Activated T-helper 17 cell treated with anti-CD3 and anti-CD28 coated beads, Interleukin-2, amount 50 U/mL, for 72 hours (primary cell): ENCODE results near the gene PI4K2A. TPM values are rescaled to one million over a fixed set of nuclear protein-coding genes. Genes with fewer than 3 reads are reported as not detected.
A peak's percentile ranks its signal among the peaks of the same experiment; 100 is the strongest.

Source experiments
- ATAC-seq: fragments of 150-1000 bp; cut with Tn5 transposase; replicated peaks from 2 replicates; pipeline ENCODE4 v1.10.0; 2021; ENCODE audit warnings: mild to moderate bottlenecking, moderate library complexity
- H3K27ac Mint-ChIP-seq: one replicate; pipeline ENCODE4 v1.8.0; 2022; ENCODE audit warnings: mixed read lengths
- H3K27me3 Mint-ChIP-seq: one replicate; pipeline ENCODE4 v1.8.0; 2022; ENCODE audit warnings: mixed read lengths
- H3K36me3 Mint-ChIP-seq: one replicate; pipeline ENCODE4 v1.8.0; 2022; ENCODE audit warnings: low read depth, mild to moderate bottlenecking, mixed read lengths
- H3K4me1 Mint-ChIP-seq: one replicate; pipeline ENCODE4 v1.8.0; 2022; ENCODE audit warnings: mixed read lengths
- H3K4me3 Mint-ChIP-seq: one replicate; pipeline ENCODE4 v1.8.0; 2022; ENCODE audit warnings: mild to moderate bottlenecking, mixed read lengths
- H3K9me3 Mint-ChIP-seq: one replicate; pipeline ENCODE4 v1.8.0; 2022; ENCODE audit warnings: mixed read lengths
- total RNA-seq, 2 donors: library from RNA; stranded (reverse); gene quantifications; one replicate each; pipeline ENCODE4 v1.2.3, GENCODE V29; 2022

The PI4K2A gene
- total RNA-seq: 10 to 100 TPM in 1 of 2 donors, 1 to 10 TPM in 1; 6.6 to 12.4 TPM

GRCh38 chr10:97640174-97640867 lies at the start of gene PI4K2A:
Gene PI4K2A (plus strand): TSS chr10:97640671. CDS start chr10:97640743, 72 bp downstream.
- peak within 1 kb of the TSS; percentile 93 for H3K4me3 Mint-ChIP-seq
- no peaks in the 10 kb centered on the region for H3K9me3 Mint-ChIP-seq
- no peaks in the 10 kb centered on the region for H3K27me3 Mint-ChIP-seq
- peaks cover 13% of the 10 kb centered on the region for H3K4me1 Mint-ChIP-seq
- peaks cover 14% of the 10 kb centered on the region for H3K36me3 Mint-ChIP-seq
- H3K27ac Mint-ChIP-seq: peak within 1 kb of the TSS; percentile 91
- peak; percentile 99 for ATAC-seq

DNA sequence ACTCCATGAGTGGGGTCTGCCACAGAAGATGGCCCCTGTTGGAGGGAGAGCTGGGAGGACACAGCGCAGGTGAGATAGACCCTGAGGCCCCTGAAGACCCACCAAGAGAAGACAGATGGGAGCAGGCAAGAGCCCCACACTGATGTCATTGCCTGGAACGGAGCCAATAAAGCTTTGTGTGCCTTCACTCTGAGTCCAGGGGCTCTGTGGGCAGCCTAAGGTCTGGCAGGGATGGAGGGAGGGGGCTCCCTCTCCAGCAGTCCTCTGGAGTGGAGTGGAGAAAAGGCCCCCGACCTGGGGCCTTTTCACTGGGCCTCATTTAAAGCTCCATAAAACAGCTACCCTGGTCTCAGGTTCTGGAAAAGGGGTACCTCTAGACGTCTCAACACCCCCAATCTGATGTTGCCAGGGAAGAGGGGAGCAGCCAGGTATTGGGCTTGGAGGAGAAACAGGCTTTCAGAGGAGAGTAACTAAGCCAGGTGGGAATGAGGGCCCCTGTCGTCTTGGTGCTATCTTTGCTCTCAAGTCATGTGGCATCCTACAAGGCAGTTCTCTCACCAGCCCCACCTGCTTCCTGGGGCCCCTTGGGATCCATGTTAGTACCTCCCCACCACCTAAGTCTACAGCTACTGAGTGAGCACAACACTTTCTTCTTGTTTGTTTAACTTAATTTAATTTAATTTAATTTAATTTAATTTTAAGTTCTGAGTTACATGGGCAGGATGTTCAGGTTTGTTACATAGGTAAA lies 49.5 kb upstream of the PI4K2A start:
- Mint-ChIP-seq H3K27me3 (no peaks in the 10 kb centered on the region), H3K27ac (no peak overlapping the region), H3K9me3 (no peaks in the 10 kb centered on the region), H3K36me3 (no peaks in the 10 kb centered on the region), H3K4me3 (no peak overlapping the region), H3K4me1 (no peaks in the 10 kb centered on the region)
- no peak for ATAC-seq

DNA sequence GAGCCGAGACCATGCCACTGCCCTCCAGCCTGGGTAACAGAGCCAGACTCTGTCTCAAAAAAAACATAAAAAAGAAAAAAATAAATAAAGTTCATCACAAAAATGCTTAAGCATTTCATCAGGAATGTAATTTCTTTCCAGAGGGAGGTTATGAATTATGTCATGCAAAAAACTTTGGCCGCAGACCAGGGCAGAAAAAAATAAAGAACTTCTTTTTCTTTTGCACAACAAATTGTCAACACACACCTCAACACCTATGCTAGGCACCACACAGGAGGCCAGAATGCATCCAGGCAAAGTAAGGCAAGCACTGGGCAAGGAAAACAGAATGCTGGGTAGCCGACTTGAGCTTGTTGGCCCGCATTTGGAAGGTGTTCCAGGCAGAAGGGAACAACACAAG lies 47.0 kb upstream of the PI4K2A start:
- no peaks in the 10 kb centered on the region for H3K9me3 Mint-ChIP-seq
- no peak overlapping the region for H3K4me3 Mint-ChIP-seq
- H3K36me3 Mint-ChIP-seq: no peaks in the 10 kb centered on the region
- no peak overlapping the region for H3K27ac Mint-ChIP-seq
- no peak for ATAC-seq
- H3K4me1 Mint-ChIP-seq: no peaks in the 10 kb centered on the region
- no peaks in the 10 kb centered on the region for H3K27me3 Mint-ChIP-seq

DNA sequence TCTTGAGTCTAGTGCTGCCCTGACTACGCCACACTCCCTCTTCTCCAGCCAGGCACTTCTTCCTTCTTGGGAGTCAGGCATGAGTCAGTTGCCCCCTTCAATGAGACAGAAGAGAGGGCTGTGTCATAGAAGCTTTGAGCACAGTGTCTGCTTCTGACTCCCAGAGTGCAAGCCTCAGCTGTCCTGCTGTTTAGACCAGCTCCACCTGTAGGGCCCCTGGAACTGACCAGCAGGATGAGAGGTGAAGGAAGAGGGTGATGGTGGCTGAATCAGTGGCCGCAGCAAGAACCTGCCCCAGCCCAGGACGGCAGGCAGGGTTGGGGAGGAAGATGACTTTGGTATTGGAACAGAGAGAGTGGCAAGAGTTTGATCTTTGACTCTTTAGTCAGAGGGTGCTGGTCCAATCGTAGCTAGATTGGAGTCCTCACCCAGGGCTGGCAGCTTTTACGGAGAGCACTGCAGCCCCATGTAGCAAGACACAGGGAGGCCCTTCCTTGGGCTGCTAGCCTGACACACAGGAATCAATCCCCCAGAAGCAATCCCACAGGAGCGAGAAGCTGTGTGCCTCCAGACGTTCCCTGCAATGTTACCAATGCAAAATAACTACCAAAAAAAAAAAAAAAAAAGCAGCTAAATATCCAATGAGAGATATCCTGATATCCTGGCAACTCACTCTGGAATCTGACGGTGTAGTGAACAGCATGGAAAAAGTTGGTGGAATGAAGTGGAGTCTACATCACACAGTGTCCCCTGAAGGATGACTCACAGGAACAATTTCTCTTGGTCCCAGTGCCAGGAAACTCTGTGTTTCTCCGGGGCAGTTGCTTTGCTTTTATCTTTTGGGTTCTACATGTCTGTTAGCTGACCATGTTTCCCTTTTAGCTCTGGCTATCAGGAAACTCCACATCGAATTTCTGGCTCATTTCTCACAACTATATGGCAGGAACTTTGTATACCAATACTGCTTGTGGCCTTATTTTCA lies 44.1 kb upstream of the PI4K2A start:
- H3K36me3 Mint-ChIP-seq: no peaks in the 10 kb centered on the region
- H3K9me3 Mint-ChIP-seq: no peaks in the 10 kb centered on the region
- no peak overlapping the region for H3K27ac Mint-ChIP-seq
- no peak overlapping the region for H3K4me3 Mint-ChIP-seq
- ATAC-seq: no peak
- H3K27me3 Mint-ChIP-seq: no peaks in the 10 kb centered on the region
- H3K4me1 Mint-ChIP-seq: no peaks in the 10 kb centered on the region

DNA sequence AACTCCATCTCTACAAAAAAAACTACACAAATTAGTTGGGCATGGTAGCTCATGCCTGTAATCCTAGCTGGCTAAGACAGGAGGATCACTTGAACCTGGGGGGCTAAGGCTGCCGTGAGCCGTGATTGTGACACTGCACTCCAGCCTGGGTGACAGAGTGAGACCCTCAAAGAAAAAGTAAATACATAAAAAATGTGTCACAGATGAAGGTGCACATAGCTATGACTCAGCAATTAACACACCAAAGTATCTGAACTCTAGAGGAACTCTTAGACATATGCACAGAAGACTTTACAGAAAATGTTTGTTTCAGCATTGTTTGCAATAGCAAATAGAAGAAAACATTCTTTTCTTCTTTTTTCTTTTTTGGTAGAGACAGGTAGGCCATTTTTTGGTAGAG lies 42.7 kb upstream of the PI4K2A start:
- H3K27ac Mint-ChIP-seq: no peak overlapping the region
- no peak for ATAC-seq
- H3K4me3 Mint-ChIP-seq: no peak overlapping the region

DNA sequence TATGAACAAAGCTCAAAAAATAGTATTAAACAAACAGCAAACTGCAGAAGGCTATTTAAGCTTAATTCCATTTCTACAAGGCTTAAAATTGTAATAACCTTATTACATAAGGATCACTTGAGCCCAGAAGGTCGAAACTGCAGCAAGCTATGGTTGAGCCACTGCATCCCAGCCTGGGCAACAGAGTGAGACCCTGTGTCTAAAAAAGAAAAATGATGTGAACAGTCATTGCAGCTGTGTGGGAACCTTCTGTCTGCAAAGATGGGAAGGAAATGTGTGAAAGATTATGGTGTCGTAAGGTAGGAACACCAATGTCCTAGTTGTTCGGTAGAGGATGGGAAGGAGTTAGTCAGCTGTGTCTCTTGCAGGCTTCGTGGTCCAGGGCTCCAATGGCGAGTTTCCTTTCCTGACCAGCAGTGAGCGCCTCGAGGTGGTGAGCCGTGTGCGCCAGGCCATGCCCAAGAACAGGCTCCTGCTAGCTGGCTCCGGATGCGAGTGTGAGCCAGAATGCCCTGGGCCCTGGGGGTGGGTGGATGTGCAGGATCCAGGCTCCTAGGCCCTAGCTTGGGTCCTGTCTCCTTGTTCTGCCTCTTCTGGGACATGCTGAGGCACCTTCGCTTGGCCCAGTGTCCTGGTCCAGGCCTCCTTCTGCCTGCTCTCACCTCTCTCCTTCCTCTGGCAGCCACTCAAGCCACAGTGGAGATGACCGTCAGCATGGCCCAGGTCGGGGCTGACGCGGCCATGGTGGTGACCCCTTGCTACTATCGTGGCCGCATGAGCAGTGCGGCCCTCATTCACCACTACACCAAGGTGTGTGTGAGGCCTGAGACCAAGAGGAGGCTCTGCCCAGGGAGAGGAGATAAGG lies 41.8 kb upstream of the PI4K2A start:
- Mint-ChIP-seq H3K4me1 (no peaks in the 10 kb centered on the region), H3K27ac (no peak overlapping the region), H3K27me3 (no peaks in the 10 kb centered on the region), H3K9me3 (no peaks in the 10 kb centered on the region), H3K36me3 (no peaks in the 10 kb centered on the region), H3K4me3 (no peak overlapping the region)
- no peak for ATAC-seq

More for the DNA sequence above, 42.7 kb upstream of the PI4K2A start:
- H3K36me3 Mint-ChIP-seq: no peaks in the 10 kb centered on the region
- no peaks in the 10 kb centered on the region for H3K27me3 Mint-ChIP-seq
- no peaks in the 10 kb centered on the region for H3K4me1 Mint-ChIP-seq
- H3K9me3 Mint-ChIP-seq: no peaks in the 10 kb centered on the region

GRCh38 chr10:97599272-97599619 lies 41.2 kb upstream of the PI4K2A start:
- no peaks in the 10 kb centered on the region for H3K36me3 Mint-ChIP-seq
- H3K4me1 Mint-ChIP-seq: no peaks in the 10 kb centered on the region
- no peak for ATAC-seq
- H3K27ac Mint-ChIP-seq: no peak overlapping the region
- no peaks in the 10 kb centered on the region for H3K9me3 Mint-ChIP-seq
- H3K4me3 Mint-ChIP-seq: no peak overlapping the region
- no peaks in the 10 kb centered on the region for H3K27me3 Mint-ChIP-seq

- no peaks in the 10 kb centered on the region for H3K9me3 Mint-ChIP-seq
- no peak overlapping the region for H3K27ac Mint-ChIP-seq
- H3K4me3 Mint-ChIP-seq: no peak overlapping the region
- no peaks in the 10 kb centered on the region for H3K36me3 Mint-ChIP-seq
- H3K4me1 Mint-ChIP-seq: no peaks in the 10 kb centered on the region
- ATAC-seq: no peak
- no peaks in the 10 kb centered on the region for H3K27me3 Mint-ChIP-seq
These were observed 39.9 kb upstream of the PI4K2A start for GRCh38 chr10:97600616-97601015.

GRCh38 chr10:97601268-97602215 lies 38.9 kb upstream of the PI4K2A start:
- no peaks in the 10 kb centered on the region for H3K9me3 Mint-ChIP-seq
- H3K27ac Mint-ChIP-seq: no peak overlapping the region
- H3K27me3 Mint-ChIP-seq: no peaks in the 10 kb centered on the region

GRCh38 chr10:97607095-97607636 lies 33.3 kb upstream of the PI4K2A start:
- no peaks in the 10 kb centered on the region for H3K9me3 Mint-ChIP-seq
- ATAC-seq: no peak
- H3K4me1 Mint-ChIP-seq: no peaks in the 10 kb centered on the region
- no peaks in the 10 kb centered on the region for H3K36me3 Mint-ChIP-seq
- no peaks in the 10 kb centered on the region for H3K27me3 Mint-ChIP-seq
- H3K27ac Mint-ChIP-seq: no peak overlapping the region
- no peak overlapping the region for H3K4me3 Mint-ChIP-seq

More at GRCh38 chr10:97601268-97602215, 38.9 kb upstream of the PI4K2A start:
- no peak for ATAC-seq
- Mint-ChIP-seq H3K4me1 (no peaks in the 10 kb centered on the region), H3K36me3 (no peaks in the 10 kb centered on the region), H3K4me3 (no peak overlapping the region)

DNA sequence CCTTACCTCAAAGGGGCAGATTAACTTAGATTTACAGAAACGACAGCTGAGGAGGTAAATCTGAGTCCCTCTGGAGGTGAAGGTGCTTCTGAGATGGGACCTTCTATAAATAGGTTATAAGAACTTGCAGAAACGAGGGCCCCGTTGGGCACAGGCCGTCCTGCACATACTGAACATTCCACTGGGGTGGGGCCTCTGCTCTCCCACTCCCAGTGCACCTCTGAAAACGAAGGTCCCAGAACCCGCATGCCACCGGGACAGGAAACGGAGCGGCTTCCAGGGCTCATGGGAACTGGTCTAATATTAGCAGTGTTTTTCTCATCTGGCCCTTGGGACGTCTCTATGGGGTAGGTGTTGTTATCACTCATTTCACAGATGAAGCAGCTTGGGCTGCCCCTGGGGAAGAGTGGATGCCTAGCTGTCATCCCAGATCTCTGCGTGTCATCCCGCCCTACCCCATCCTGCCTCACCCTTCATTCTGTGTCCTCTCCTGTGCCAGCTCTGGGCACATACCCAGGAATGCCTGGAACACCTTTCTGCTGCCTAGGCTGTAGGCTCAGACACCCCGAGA lies 31.4 kb upstream of the PI4K2A start:
- no peak overlapping the region for H3K27ac Mint-ChIP-seq
- no peaks in the 10 kb centered on the region for H3K27me3 Mint-ChIP-seq
- ATAC-seq: no peak
- H3K4me3 Mint-ChIP-seq: no peak overlapping the region
- no peaks in the 10 kb centered on the region for H3K9me3 Mint-ChIP-seq
- H3K36me3 Mint-ChIP-seq: no peaks in the 10 kb centered on the region
- no peaks in the 10 kb centered on the region for H3K4me1 Mint-ChIP-seq

GRCh38 chr10:97611473-97611872 lies 29.0 kb upstream of the PI4K2A start:
- Mint-ChIP-seq H3K36me3 (no peaks in the 10 kb centered on the region), H3K27ac (no peak overlapping the region), H3K4me1 (no peaks in the 10 kb centered on the region), H3K4me3 (no peak overlapping the region), H3K27me3 (no peaks in the 10 kb centered on the region), H3K9me3 (no peaks in the 10 kb centered on the region)
- ATAC-seq: no peak
